Keratinocyte (primary cell): ENCODE data around the gene MAP3K20.

ENCODE experiments used
- CTCF ChIP-seq, 3 experiments: IDR thresholded peaks in 1 of 3; conservative IDR thresholded peaks in 1 of 3; optimal IDR thresholded peaks in 1 of 3; 2 replicates in 2 of 3; 3 replicates in 1 of 3; pipeline versions ENCODE3 to v1.5.1; 2011; ENCODE audit warnings: low read length in 3 of 3, mild to moderate bottlenecking in 3 of 3, moderate library complexity in 2 of 3, control low read depth in 1 of 3, inconsistent platforms in 1 of 3; ENCODE audit not compliant: insufficient read depth in 2 of 3; ENCODE audit errors: extremely low read depth in 1 of 3
- EZH2 ChIP-seq: IDR thresholded peaks from one replicate; pipeline ENCODE4 v1.6.1; 2012; ENCODE audit warnings: inconsistent platforms, mild to moderate bottlenecking, low read length, moderate library complexity

GRCh38 chr2:173050684-173051083 is 25.0 kb upstream of the MAP3K20 start:
- no peak for TF ChIP-seq CTCF (optimal IDR thresholded peaks at IDR 0.05 in 1 of 3, IDR thresholded peaks at IDR 0.05 in 1 of 3, conservative IDR thresholded peaks at IDR 0.05 in 1 of 3; ENCODE audit: extremely low read depth in 1 of 3, insufficient read depth in 2 of 3, low read length in 3 of 3)
- TF ChIP-seq EZH2, result no peak
